Retinal pigment epithelial cell (primary cell): ENCODE data around the gene ZNF575.
"Not testable (repeated sequence)": the region's sequence is repeated elsewhere in the genome, so short reads cannot be mapped to it uniquely, and the experiment has no call there.

Source experiments
- DNase-seq: peaks from one replicate; pipeline ENCODE4 v3.0.0-alpha.2; 2010; ENCODE audit warnings: low read depth
- H3K4me3 ChIP-seq: 2 replicates; pipeline ENCODE4 v1.5.1; 2011; ENCODE audit warnings: mild to moderate bottlenecking, low read length, control low read depth, moderate library complexity
- CTCF ChIP-seq: conservative IDR thresholded peaks from 2 replicates; pipeline ENCODE4 v1.5.1; 2011; ENCODE audit warnings: low read depth, low read length, control low read depth, inconsistent platforms

The ZNF575 gene

GRCh38 chr19:43511324-43511723 is 21.7 kb upstream of the ZNF575 start:
- H3K4me3 ChIP-seq: no peak overlapping the region
- TF ChIP-seq CTCF: no peak
- DNase-seq: no peak

- not testable (repeated sequence) for H3K4me3 ChIP-seq, DNase-seq
These were observed 20.6 kb upstream of the ZNF575 start for GRCh38 chr19:43512399-43512798.

- H3K4me3 ChIP-seq: no peak overlapping the region
- no peak for DNase-seq
- no peak for TF ChIP-seq CTCF
These were observed 14.9 kb upstream of the ZNF575 start for GRCh38 chr19:43518051-43518450.

- TF ChIP-seq CTCF: peak; percentile 90
- no peak for DNase-seq
- H3K4me3 ChIP-seq: no peak overlapping the region
These were observed 13.4 kb upstream of the ZNF575 start for GRCh38 chr19:43519436-43520088.

- DNase-seq: no peak
- TF ChIP-seq CTCF: no peak
- H3K4me3 ChIP-seq: no peak overlapping the region
These were observed 10.1 kb upstream of the ZNF575 start for GRCh38 chr19:43522929-43523328.

GRCh38 chr19:43523696-43524095 is 9.3 kb upstream of the ZNF575 start:
- H3K4me3 ChIP-seq, DNase-seq: not testable (repeated sequence)

- no peak for TF ChIP-seq CTCF
- DNase-seq: no peak
- H3K4me3 ChIP-seq: peak overlapping the region; percentile 90
These were observed 7.8 kb upstream of the ZNF575 start for GRCh38 chr19:43524922-43525835.
